ENCODE data around the gene ASCL5. TPM values are rescaled to one million over a fixed set of nuclear protein-coding genes. Genes with fewer than 3 reads are reported as not detected.

The ASCL5 gene
- polyA plus RNA-seq, 1 donor (not counting 4 experiments of a cell fraction or from before 2014, with no cell fraction given) = not detected

DNA sequence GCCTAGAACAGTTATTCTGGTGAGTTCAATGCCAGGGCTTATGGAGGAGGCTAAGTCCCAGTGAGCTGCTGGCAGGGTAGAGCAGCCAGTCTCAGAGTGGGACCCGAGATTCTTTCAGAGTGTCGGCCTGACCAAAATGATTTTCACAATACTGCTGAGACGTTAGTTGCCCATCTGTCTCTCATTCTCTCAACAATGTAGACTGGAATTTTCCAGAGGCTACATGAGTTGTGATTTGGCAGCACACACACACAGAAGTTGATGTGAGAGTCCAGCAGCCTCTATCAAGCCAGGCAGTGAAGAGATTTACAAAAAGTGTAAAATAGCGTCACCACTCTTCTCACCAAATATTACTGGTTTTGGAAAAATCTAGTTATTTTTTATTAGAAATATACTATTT is 36.4 kb downstream of the ASCL5 start:
- Histone ChIP-seq H4K20me1 (ENCODE audit: control insufficient read depth, extremely low read depth, insufficient read depth, low read length) (no peaks in the 10 kb centered on the region), H3K9ac (ENCODE audit: control insufficient read depth, extremely low read depth, insufficient read depth, low read length) (no peak overlapping the region), H3K79me2 (ENCODE audit: control insufficient read depth, insufficient read depth, low read length) (no peaks in the 10 kb centered on the region), H3K27ac (ENCODE audit: control insufficient read depth, insufficient read depth, low read length) (no peak overlapping the region), H3K36me3 (ENCODE audit: control insufficient read depth in 2 of 2, extremely low read depth in 1 of 2, insufficient read depth in 2 of 2, low read length in 2 of 2) (no peaks in the 10 kb centered on the region), H3K4me1 (ENCODE audit: control insufficient read depth, extremely low read depth, insufficient read depth, low read length) (peaks cover 16% of the 10 kb centered on the region), H3K27me3 (ENCODE audit: control insufficient read depth, extremely low read depth, insufficient read depth, low read length) (peaks cover 3% of the 10 kb centered on the region), H3K9me3 (ENCODE audit: control insufficient read depth, low read depth, low read length) (no peaks in the 10 kb centered on the region), H3K9me1 (ENCODE audit: control insufficient read depth, extremely low read depth, insufficient read depth, low read length) (no peaks in the 10 kb centered on the region), H3K4me3 (ENCODE audit: control insufficient read depth in 2 of 3, extremely low read depth in 1 of 3, insufficient read depth in 2 of 3, low read depth in 1 of 3, low read length in 3 of 3) (no peak overlapping the region), H3K4me2 (ENCODE audit: control insufficient read depth, extremely low read depth, insufficient read depth, low read depth, low read length) (no peak overlapping the region), H2AFZ (ENCODE audit: control insufficient read depth, low read length) (no peak overlapping the region)
- dilution Hi-C loops (cut with MboI; ENCODE audit: extremely low pct_ligation_motif_present, low sequenced_read_pairs) = no loop called here
- no peak for TF ChIP-seq EZH2 (IDR thresholded peaks at IDR 0.05; ENCODE audit: low read length)
- TF ChIP-seq, protein P1, sequence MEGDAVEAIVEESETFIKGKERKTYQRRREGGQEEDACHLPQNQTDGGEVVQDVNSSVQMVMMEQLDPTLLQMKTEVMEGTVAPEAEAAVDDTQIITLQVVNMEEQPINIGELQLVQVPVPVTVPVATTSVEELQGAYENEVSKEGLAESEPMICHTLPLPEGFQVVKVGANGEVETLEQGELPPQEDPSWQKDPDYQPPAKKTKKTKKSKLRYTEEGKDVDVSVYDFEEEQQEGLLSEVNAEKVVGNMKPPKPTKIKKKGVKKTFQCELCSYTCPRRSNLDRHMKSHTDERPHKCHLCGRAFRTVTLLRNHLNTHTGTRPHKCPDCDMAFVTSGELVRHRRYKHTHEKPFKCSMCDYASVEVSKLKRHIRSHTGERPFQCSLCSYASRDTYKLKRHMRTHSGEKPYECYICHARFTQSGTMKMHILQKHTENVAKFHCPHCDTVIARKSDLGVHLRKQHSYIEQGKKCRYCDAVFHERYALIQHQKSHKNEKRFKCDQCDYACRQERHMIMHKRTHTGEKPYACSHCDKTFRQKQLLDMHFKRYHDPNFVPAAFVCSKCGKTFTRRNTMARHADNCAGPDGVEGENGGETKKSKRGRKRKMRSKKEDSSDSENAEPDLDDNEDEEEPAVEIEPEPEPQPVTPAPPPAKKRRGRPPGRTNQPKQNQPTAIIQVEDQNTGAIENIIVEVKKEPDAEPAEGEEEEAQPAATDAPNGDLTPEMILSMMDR (optimal IDR thresholded peaks at IDR 0.05 in 1 of 3, IDR thresholded peaks at IDR 0.05 in 1 of 3, conservative IDR thresholded peaks at IDR 0.05 in 1 of 3; ENCODE audit: extremely low read depth in 1 of 3, insufficient read depth in 2 of 3, low read length in 3 of 3) = no peak
- FAIRE-seq (no peak), DNase-seq (ENCODE audit: low read depth, low spot score) (no peak)

DNA sequence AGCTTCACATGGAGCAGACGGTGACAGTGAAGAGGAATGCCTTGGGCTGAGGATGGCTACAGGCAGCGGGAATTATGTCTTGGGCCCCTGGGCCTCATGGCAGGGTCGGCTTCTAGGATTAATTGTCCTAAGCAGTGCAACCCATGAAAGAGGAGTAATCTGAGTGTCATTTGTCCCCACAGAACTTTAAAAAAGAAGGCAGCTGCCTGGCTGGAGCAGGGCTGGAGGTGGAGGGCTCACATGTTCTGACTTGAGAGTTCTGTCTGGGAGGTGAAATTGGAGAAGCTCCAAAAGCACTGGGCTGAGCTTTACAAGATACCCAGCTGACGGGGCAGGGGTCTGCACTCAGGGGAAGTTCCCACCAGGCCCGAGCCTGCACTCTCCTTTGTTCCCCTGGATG is 37.4 kb downstream of the ASCL5 start:
- dilution Hi-C loops (cut with MboI; ENCODE audit: extremely low pct_ligation_motif_present, low sequenced_read_pairs) = no loop called here
- Histone ChIP-seq H3K4me1 (ENCODE audit: control insufficient read depth, extremely low read depth, insufficient read depth, low read length) (peaks cover 16% of the 10 kb centered on the region), H3K27me3 (ENCODE audit: control insufficient read depth, extremely low read depth, insufficient read depth, low read length) (peaks cover 3% of the 10 kb centered on the region), H3K36me3 (ENCODE audit: control insufficient read depth in 2 of 2, extremely low read depth in 1 of 2, insufficient read depth in 2 of 2, low read length in 2 of 2) (no peaks in the 10 kb centered on the region), H3K9ac (ENCODE audit: control insufficient read depth, extremely low read depth, insufficient read depth, low read length) (no peak overlapping the region), H3K27ac (ENCODE audit: control insufficient read depth, insufficient read depth, low read length) (no peak overlapping the region), H3K9me1 (ENCODE audit: control insufficient read depth, extremely low read depth, insufficient read depth, low read length) (no peaks in the 10 kb centered on the region), H2AFZ (ENCODE audit: control insufficient read depth, low read length) (no peak overlapping the region), H3K9me3 (ENCODE audit: control insufficient read depth, low read depth, low read length) (no peaks in the 10 kb centered on the region), H4K20me1 (ENCODE audit: control insufficient read depth, extremely low read depth, insufficient read depth, low read length) (no peaks in the 10 kb centered on the region), H3K4me2 (ENCODE audit: control insufficient read depth, extremely low read depth, insufficient read depth, low read depth, low read length) (peak overlapping the region; percentile 30), H3K4me3 (ENCODE audit: control insufficient read depth in 2 of 3, extremely low read depth in 1 of 3, insufficient read depth in 2 of 3, low read depth in 1 of 3, low read length in 3 of 3) (no peak overlapping the region), H3K79me2 (ENCODE audit: control insufficient read depth, insufficient read depth, low read length) (no peaks in the 10 kb centered on the region)
- FAIRE-seq = no peak
- TF ChIP-seq, protein P1 (optimal IDR thresholded peaks at IDR 0.05 in 1 of 3, IDR thresholded peaks at IDR 0.05 in 1 of 3, conservative IDR thresholded peaks at IDR 0.05 in 1 of 3; ENCODE audit: extremely low read depth in 1 of 3, insufficient read depth in 2 of 3, low read length in 3 of 3) = no peak
- TF ChIP-seq EZH2 (IDR thresholded peaks at IDR 0.05; ENCODE audit: low read length) = no peak
- no peak for DNase-seq (ENCODE audit: low read depth, low spot score)
